HG03025 (cell line): ENCODE results near the gene SPAG17.

Source experiments
- ATAC-seq: cut with Tn5 transposase; IDR thresholded peaks from one replicate; pipeline ENCODE4 v1.9.1; 2021; ENCODE audit warnings: mild to moderate bottlenecking, moderate library complexity; ENCODE audit not compliant: unreplicated experiment, low FRiP score

Gene SPAG17

DNA sequence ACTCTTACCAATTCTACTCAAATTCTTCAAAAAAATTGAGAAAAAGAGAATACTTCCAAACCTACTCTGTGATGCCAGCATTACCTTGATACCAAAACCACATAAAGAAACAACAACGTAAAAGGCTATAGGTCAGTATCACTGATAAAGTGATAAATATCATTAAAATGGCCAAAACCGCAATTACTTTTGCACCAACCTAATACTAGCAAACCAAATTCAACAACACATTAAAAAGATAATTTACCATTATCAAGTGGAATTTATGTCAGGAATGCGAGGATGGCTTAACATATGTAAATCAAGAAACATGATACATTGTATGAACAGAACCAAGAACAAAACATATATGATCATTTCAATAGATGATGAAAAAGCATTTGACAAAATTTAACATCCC is 7.0 kb downstream of the SPAG17 start:
- no peak for ATAC-seq

DNA sequence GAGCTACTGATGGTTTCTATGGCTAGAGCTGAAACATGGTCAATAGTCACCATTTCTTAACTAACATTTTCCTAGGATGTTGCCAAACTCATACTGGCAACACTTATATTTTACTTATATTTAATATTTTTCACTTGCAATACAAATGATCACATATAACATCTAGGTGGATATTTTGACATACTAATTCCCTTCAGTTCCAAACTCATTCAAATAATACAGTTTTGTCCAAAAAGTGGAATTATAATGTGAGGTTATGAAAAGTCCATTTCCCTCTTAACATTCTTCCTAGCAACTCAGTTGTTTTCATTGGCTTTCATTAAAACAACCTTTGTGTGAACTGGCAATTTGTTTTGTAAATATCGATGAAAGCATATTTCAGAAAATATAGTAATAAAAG is 16.0 kb downstream of the SPAG17 start:
- ATAC-seq = no peak

- ATAC-seq = no peak
Measured at GRCh38 chr1:118160806-118161205, 24.2 kb downstream of the SPAG17 start.

- ATAC-seq = no peak
Measured at GRCh38 chr1:118159569-118159968, 25.5 kb downstream of the SPAG17 start.

DNA sequence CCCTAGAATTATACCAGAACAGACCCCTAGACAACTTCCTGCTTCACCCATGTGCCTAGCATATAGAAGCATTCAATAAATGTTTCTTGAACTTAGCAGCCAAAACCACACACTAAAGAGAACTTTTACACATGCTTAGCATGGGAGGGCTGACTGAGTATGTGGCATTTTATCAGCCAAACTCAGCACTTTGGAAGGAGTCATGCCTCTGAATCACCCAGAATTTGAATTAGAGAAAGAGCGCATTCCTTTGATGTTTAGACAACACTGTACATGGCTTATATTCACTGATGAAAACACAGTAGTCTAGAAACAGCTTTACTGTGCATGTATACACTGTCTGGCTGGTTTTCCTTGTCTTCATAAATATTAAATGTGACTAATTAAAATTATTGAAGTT is 26.1 kb downstream of the SPAG17 start:
- no peak for ATAC-seq

GRCh38 chr1:118157506-118157905 is 27.5 kb downstream of the SPAG17 start:
- no peak for ATAC-seq

DNA sequence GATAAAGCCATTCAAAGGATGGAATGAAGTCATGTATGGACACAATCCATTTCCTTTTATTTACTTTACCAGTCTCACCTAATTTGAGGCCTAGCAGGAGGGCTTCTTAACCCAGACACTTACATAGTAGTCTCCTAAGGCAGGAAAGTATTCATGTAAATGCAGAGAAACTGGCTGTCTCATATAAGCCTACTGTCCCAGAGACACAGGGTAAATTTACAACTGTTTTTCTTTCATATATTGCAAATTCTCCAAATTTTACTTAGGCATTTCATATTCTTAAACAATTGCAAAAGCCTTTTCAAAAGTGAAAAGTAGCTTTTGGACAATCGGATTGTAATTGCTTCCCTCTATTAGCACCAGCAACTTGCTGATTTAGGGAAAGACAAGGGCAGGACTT is 29.9 kb downstream of the SPAG17 start:
- no peak for ATAC-seq

DNA sequence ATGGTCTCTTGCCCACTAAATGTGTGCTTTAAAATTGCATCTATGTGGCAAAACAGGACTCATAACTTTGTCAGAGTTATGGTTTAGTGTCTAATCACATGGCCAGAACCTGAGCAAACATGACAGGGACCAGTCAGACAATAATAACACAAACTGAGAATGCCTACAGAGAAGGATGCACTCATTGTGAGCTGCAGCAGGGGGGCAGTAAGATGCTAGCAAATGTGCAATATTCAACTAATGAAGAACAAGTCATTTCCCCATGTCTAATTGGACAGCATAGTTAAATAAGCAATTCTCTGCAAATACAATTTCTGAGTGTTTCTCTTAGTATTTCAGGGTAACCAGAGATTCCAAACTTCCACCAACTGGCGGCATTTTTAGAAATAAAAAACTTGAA is 30.8 kb downstream of the SPAG17 start:
- ATAC-seq = no peak

DNA sequence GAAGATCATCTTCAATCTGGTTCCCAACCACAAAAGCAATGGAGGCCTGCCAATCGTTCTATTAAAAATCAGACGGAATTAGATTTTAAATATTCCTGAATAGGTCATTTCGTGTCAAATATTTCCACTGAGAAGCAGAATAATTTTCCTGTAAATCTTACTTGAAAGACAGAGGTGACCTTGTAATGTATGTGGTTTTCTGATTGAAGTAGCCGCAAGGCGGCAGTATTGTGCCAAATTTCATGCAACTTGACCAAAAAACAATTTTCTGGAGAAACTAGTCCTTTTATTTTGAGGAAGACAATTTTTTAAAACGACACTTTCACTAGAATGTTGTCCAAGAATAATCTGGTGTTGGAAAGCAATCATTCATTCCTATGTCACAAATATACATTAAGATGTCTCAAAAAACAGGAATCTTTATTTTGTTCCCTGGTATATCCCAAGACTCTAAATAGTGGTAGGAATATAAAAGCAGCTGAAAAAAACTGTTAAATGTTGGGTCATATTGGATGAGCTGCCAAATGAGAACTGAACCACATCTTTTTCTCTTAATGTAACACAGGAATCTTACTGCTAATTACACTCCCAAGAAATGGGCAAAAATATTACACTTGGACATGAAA is 33.6 kb downstream of the SPAG17 start:
- no peak for ATAC-seq

GRCh38 chr1:118149799-118150198 is 35.2 kb downstream of the SPAG17 start:
- no peak for ATAC-seq

DNA sequence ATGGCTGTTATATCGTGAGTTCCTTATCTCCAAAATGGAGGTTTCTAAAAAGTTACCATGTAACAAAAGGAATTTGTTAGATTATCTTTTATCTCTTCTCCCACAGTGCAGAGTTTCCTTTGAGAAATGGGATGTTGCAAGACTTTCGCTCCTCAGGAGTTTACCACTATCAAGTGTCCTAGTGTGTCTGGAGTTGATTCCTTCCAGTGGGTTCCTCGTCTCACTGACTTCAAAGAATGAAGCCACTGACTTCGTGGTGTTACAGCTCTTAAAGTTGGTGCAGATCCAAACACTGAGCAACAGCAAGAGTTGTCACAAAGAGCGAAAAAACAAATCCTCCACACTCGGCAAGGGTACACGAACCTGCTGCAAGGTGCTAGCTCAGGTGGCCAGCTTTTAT is 37.0 kb downstream of the SPAG17 start:
- no peak for ATAC-seq

DNA sequence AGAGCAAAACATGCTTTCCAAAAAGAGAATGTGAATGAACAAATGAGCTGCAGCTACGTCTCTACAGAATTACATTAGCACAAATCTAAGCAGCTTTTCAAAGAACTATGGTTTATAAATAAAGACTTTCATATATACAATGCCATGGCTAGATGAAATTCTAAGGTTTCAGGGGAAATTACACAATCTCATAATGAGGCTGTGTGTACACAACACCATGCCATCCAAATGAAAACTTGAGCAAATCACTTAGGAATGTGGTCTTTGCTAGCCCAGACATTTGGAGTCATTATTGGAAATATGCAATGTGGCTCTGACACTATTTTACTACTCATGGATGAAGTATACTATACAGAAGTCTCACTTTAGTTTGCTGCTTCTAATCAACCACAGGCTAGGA is 37.5 kb downstream of the SPAG17 start:
- no peak for ATAC-seq

DNA sequence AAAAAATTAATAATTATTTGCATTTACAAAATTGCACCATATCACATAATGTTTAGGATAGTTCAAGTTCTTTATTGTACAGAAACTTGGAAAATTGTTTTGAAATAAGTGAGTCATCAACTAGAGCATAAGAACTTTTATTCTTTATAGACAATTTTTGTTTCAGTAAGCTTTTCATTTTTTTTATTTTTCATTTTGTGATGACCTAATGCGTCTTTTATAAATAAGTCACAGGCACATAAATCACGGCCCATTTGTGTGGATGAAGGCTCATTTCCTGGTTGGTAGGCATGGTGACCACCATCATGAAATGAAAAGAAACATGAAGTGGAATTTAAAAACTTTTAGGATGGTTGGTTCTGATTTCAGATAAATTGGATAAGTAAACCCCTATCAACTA is 39.3 kb downstream of the SPAG17 start:
- ATAC-seq = no peak

DNA sequence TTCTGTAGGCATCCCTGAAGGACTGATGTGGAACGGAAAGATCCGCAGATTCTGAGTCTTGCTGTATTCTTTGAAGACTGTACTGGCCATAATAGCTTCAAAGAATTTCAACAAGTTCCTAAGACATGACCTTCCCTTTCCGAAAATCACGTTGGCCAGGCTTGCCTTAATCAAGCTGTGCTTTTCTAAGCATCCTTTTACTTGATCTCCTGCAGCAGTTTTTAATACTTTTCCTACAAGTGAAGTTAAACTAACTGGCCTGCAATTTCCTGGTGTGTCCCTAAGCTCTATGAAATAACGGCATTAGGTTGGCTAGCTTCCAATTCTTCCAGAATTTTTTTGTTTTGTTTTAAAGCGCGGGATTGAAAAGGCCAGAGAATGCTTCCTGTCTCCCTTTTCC is 40.3 kb downstream of the SPAG17 start:
- ATAC-seq = no peak

- no peak for ATAC-seq
Measured at GRCh38 chr1:118143831-118144230, 41.2 kb downstream of the SPAG17 start.

GRCh38 chr1:118143121-118143520 is 41.9 kb downstream of the SPAG17 start:
- ATAC-seq = no peak

DNA sequence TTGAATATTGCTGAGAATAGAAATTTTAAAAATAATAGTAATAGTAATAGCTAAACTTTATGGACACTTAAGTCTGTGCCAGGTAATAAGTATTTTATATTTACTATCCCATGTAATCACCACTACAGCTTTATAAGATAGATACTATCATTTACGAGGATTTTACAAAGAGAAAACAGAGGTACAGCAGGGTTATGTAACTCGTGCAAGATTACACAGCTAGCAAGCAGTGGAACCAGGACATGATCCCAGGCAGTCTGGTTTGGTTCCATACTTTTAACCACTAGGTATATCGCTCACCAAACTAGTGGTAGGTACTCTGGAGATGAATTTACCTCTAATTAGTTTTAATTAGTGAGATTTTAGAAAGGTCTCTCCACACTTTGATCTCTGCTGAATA is 42.5 kb downstream of the SPAG17 start:
- no peak for ATAC-seq

- no peak for ATAC-seq
Measured at GRCh38 chr1:118137900-118138299, 47.1 kb downstream of the SPAG17 start.

GRCh38 chr1:118136187-118136941 is 48.7 kb downstream of the SPAG17 start:
- ATAC-seq = peak; percentile 99

DNA sequence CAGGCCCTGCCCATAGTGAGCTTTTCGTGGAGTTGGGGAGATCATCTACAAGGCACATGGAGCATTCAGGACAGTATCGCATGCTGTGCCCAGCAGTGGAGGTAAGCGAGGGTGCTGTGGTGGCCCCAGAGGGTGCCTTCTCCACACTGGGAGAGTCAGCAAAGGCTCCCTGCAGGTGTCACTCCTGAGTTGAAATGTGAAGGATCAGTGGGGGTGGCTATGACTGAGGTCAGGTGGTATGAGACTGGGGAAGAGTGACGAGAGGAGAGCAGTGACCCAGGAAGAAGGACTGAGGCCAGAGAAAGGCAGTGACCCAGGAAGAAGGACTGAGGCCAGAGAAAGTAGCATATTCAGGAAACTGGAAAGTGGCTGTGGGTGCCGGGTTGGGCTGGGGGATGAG is 53.0 kb downstream of the SPAG17 start:
- no peak for ATAC-seq

GRCh38 chr1:118128761-118129160 is 56.3 kb downstream of the SPAG17 start:
- no peak for ATAC-seq

DNA sequence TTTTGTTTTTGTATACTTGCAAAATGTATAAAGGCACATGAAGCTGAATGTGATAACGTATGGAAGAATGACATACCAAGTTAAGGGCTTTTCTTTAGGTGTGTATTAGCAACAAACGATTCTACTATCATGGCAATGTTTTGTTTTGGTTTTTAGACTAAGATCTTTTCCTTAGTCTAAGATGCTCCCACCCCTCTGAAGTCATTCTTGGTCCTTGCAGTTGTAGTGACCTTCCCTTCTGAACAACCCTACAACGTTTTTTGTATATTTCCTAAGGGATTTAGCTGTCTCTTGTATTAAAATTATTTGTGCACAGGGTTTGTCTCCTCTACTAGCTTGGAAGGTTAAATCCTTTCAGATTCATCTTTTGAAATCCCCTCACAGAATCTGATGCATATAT is 61.0 kb downstream of the SPAG17 start:
- no peak for ATAC-seq
